Loucy (cell line): ENCODE results near the gene ZNF530.

Experiments used
- EZH2phosphoT487 ChIP-seq: fragments of 200-600 bp; IDR thresholded peaks from 2 replicates; pipeline ENCODE4 v1.6.1; 2018; ENCODE audit warnings: antibody characterized with exemption, mild to moderate bottlenecking, moderate library complexity, borderline replicate concordance
- TF ChIP-seq, protein P1 (sequence below): fragments of 200-600 bp; sonication (generic); conservative IDR thresholded peaks from 2 replicates; pipeline ENCODE4 v1.5.1; 2014; ENCODE audit warnings: mild to moderate bottlenecking, antibody characterized with exemption, low read length

DNA sequence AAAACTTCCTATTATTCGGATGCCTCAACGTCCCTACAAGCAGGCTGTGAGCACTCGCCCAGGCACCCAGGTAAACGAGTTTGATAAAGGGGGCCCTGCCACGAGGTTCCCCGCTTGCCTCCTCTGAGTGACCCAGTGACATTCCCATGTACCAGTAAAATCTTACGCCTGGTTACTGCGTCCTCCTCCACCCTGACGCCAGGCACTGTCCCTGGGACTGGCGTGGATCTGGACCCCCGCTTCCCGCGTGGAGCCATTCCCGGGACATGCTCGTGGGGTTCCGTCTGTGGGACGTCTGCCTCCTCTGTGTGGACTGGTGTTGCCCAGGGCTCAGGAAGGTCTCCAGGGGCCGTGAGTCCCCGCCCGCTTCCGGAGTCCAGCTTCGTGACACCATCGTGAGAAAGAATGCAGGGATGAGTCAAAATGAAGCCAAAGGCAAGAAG lies 39.6 kb upstream of the ZNF530 start:
- TF ChIP-seq, protein P1, sequence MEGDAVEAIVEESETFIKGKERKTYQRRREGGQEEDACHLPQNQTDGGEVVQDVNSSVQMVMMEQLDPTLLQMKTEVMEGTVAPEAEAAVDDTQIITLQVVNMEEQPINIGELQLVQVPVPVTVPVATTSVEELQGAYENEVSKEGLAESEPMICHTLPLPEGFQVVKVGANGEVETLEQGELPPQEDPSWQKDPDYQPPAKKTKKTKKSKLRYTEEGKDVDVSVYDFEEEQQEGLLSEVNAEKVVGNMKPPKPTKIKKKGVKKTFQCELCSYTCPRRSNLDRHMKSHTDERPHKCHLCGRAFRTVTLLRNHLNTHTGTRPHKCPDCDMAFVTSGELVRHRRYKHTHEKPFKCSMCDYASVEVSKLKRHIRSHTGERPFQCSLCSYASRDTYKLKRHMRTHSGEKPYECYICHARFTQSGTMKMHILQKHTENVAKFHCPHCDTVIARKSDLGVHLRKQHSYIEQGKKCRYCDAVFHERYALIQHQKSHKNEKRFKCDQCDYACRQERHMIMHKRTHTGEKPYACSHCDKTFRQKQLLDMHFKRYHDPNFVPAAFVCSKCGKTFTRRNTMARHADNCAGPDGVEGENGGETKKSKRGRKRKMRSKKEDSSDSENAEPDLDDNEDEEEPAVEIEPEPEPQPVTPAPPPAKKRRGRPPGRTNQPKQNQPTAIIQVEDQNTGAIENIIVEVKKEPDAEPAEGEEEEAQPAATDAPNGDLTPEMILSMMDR = no peak
- TF ChIP-seq EZH2phosphoT487 = no peak
